A549 (cell line): ENCODE data around the gene PRTG. TPM values are rescaled to one million over a fixed set of nuclear protein-coding genes. Genes with fewer than 3 reads are reported as not detected.

Source experiments
- ATAC-seq, 2 experiments: fragments of 200-7000 bp in 1 of 2; fragments of >200 bp in 1 of 2; cut with Nextera tagmentation in 1 of 2; cut with Tn5 transposase in 1 of 2; 3 replicates each; pipeline versions ENCODE4 v1.8.0 to v1.9.1; 2018 to 2020; ENCODE audit warnings: mild to moderate bottlenecking in 1 of 2, moderate library complexity in 1 of 2
- CTCF ChIA-PET: fragments of 300-600 bp; sonication (Branson Sonifier 250); formaldehyde crosslinking; extraction: SDS; loops from one replicate; lab custom pipeline; 2021; ENCODE audit warnings: antibody characterized with exemption, inconsistent platforms; lab: Yijun Ruan, JAX
- POLR2A ChIA-PET: fragments of 350-600 bp; formaldehyde crosslinking; extraction: SDS; loops from one replicate; lab custom pipeline; 2021; ENCODE audit warnings: antibody characterized with exemption, inconsistent platforms; lab: Yijun Ruan, JAX
- DNase-seq, 2 experiments: peaks; one replicate each; pipeline versions ENCODE4 v3.0.0 to v3.0.0-alpha.2; 2011 to 2016; ENCODE audit warnings: low read depth in 1 of 2, low spot score in 1 of 2
- FAIRE-seq: peaks from 2 replicates; lab custom pipeline; 2011; peaks lifted over from hg19 to GRCh38; lab: Jason Lieb, UNC
- H3K27ac ChIP-seq, 2 experiments: fragments of >200 bp; sonication (Bioruptor Twin); formaldehyde crosslinking; 3 replicates each; pipeline ENCODE4 v1.5.1; 2016 to 2017
- H3K4me1 ChIP-seq: fragments of >200 bp; sonication (Bioruptor Twin); formaldehyde crosslinking; 3 replicates; pipeline ENCODE4 v1.6.1; 2016
- H3K4me2 ChIP-seq: fragments of >200 bp; sonication (Bioruptor Twin); formaldehyde crosslinking; 3 replicates; pipeline ENCODE4 v1.6.1; 2016
- H3K4me3 ChIP-seq: fragments of >200 bp; sonication (Bioruptor Twin); formaldehyde crosslinking; 3 replicates; pipeline ENCODE4 v1.5.1; 2016
- H3K9me3 ChIP-seq: fragments of >200 bp; sonication (Bioruptor Twin); formaldehyde crosslinking; 3 replicates; pipeline ENCODE4 v1.6.1; 2016
- CBX8 ChIP-seq: fragments of 200-600 bp; sonication (generic); IDR thresholded peaks from 2 replicates; pipeline ENCODE4 v1.6.1; 2016
- EHF ChIP-seq: fragments of 250-450 bp; sonication (Bioruptor Pico); IDR thresholded peaks from 2 replicates; pipeline ENCODE4 v1.5.0; 2020; ENCODE audit warnings: mild to moderate bottlenecking
- EHMT2 ChIP-seq: fragments of 200-600 bp; sonication (generic); IDR thresholded peaks from 2 replicates; pipeline ENCODE4 v1.6.1; 2016; ENCODE audit warnings: antibody characterized with exemption, low read depth, mild to moderate bottlenecking, moderate library complexity
- FOXS1 ChIP-seq: fragments of 250-450 bp; sonication (Bioruptor Pico); IDR thresholded peaks from 2 replicates; pipeline ENCODE4 v1.5.0; 2020; ENCODE audit warnings: mild to moderate bottlenecking, moderate library complexity
- GATA3 ChIP-seq: IDR thresholded peaks from 2 replicates; pipeline ENCODE4 v1.6.1; 2012; ENCODE audit warnings: borderline replicate concordance
- HDAC2 ChIP-seq: fragments of 200-600 bp; sonication (generic); IDR thresholded peaks from 2 replicates; pipeline ENCODE4 v1.6.1; 2016
- HEYL ChIP-seq: fragments of 250-450 bp; sonication (Bioruptor Pico); IDR thresholded peaks from 2 replicates; pipeline ENCODE4 v1.8.0; 2021; ENCODE audit warnings: mild to moderate bottlenecking, moderate library complexity
- HOXB5 ChIP-seq: fragments of 250-450 bp; sonication (Bioruptor Pico); IDR thresholded peaks from 2 replicates; pipeline ENCODE4 v1.5.0; 2020; ENCODE audit warnings: mild to moderate bottlenecking, moderate library complexity
- JUNB ChIP-seq: fragments of >200 bp; sonication (Bioruptor Twin); formaldehyde crosslinking; IDR thresholded peaks from 2 replicates; pipeline ENCODE4 v1.6.1; 2016
- KDM5A ChIP-seq: fragments of 200-600 bp; sonication (generic); IDR thresholded peaks from 2 replicates; pipeline ENCODE4 v1.6.1; 2016; ENCODE audit warnings: antibody characterized with exemption, mild to moderate bottlenecking
- MAFK ChIP-seq: fragments of 450-650 bp; IDR thresholded peaks from 2 replicates; pipeline ENCODE4 v1.6.1; 2014; ENCODE audit not compliant: partially characterized antibody
- MAZ ChIP-seq: fragments of 150-350 bp; IDR thresholded peaks from 2 replicates; pipeline ENCODE4 v1.6.1; 2014; ENCODE audit warnings: antibody characterized with exemption, low read depth, low read length, borderline replicate concordance
- NFE2L2 ChIP-seq: fragments of 150-350 bp; conservative IDR thresholded peaks from 2 replicates; pipeline ENCODE4 v1.6.1; 2014; ENCODE audit warnings: low read length
- NPAS2 ChIP-seq: fragments of 250-450 bp; sonication (Bioruptor Pico); IDR thresholded peaks from 2 replicates; pipeline ENCODE4 v1.8.0; 2022; ENCODE audit warnings: mild to moderate bottlenecking, moderate library complexity, borderline replicate concordance
- SMC3 ChIP-seq: fragments of >200 bp; sonication (Bioruptor Twin); formaldehyde crosslinking; IDR thresholded peaks from 3 replicates; pipeline ENCODE4 v1.6.1; 2018; ENCODE audit warnings: inconsistent platforms
- SREBF2 ChIP-seq: fragments of 450-650 bp; IDR thresholded peaks from 2 replicates; pipeline ENCODE4 v1.6.1; 2014; ENCODE audit warnings: mild to moderate bottlenecking, moderate library complexity
- TFCP2L1 ChIP-seq: fragments of 250-450 bp; sonication (Bioruptor Pico); IDR thresholded peaks from 2 replicates; pipeline ENCODE4 v1.5.0; 2021; ENCODE audit warnings: mild to moderate bottlenecking
- ZC3H11A ChIP-seq: fragments of 450-650 bp; IDR thresholded peaks from 2 replicates; pipeline ENCODE4 v1.6.1; 2014; ENCODE audit warnings: antibody characterized with exemption, mild to moderate bottlenecking
- ZSCAN20 ChIP-seq: fragments of 250-450 bp; sonication (Bioruptor Pico); IDR thresholded peaks from 2 replicates; pipeline ENCODE4 v1.8.0; 2022; ENCODE audit warnings: mild to moderate bottlenecking, moderate library complexity
- WGBS: methylation state at CpG from one replicate; pipeline ENCODE4 v1.1.6; 2017; ENCODE audit errors: missing lambda C conversion rate; 5-methylcytosine and 5-hydroxymethylcytosine counted together
- polyA plus RNA-seq, 4 experiments: library from polyadenylated mRNA; depleted of rRNA in 3 of 4; stranded (reverse); fragments of >200 nt; fragmentation: RNase III in 1 of 4; extraction: RNeasy Plus Mini Kit Qiagen cat#74134 plus additional on column Dnase treatment in 1 of 4; gene quantifications; 2 replicates in 3 of 4; 3 replicates in 1 of 4; pipeline ENCODE4 v1.2.3, GENCODE V29; 2011 to 2017
- TF ChIP-seq, protein P1 (sequence below): fragments of 150-350 bp; IDR thresholded peaks from 2 replicates; pipeline ENCODE4 v1.6.1; 2014; ENCODE audit warnings: low read depth, mild to moderate bottlenecking, low read length
- TF ChIP-seq, protein P2 (sequence below): fragments of >200 bp; sonication (Bioruptor Twin); formaldehyde crosslinking; IDR thresholded peaks from 3 replicates; pipeline ENCODE4 v1.6.1; 2016
- TF ChIP-seq, protein P3 (sequence below): fragments of 450-650 bp; IDR thresholded peaks from 2 replicates; pipeline ENCODE4 v1.6.1; 2014; ENCODE audit warnings: antibody characterized with exemption
- TF ChIP-seq, protein P4 (sequence below): IDR thresholded peaks from 2 replicates; pipeline ENCODE4 v1.6.1; 2012

Gene PRTG
- polyA plus RNA-seq, 2 of the 4 experiments (the other 2 are of a cell fraction) = 5.5 to 10.7 TPM

DNA sequence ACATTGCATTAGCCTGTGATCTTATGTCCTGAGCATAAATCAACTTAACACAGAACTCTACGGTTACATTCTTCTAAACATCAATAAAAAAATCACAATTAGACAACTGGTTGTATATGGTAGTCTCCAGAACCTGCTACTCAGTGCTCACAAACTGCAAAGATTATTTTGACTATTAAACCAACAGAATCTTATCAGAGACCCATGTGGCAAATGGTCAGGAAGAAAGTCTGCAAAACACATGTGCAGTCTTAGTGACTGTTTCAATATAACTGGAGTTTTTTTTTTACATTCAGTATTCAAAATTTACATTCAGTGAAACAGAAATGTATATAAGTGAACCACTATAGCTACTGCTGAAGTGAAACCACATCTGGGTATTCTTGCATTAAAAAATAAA, 127.5 kb downstream of the PRTG start:
- WGBS = 80% methylated on average over 1 of the region's 1 CpG
- no peak for DNase-seq
- H3K4me2 ChIP-seq = no peak overlapping the region
- ATAC-seq = no peak
- no peak for TF ChIP-seq GATA3
- TF ChIP-seq HOXB5 (CRISPR knock-in tag) = no peak
- TF ChIP-seq TFCP2L1 (CRISPR knock-in tag) = no peak
- no peak for TF ChIP-seq NFE2L2
- TF ChIP-seq NPAS2 (CRISPR knock-in tag) = no peak
- no peak for TF ChIP-seq JUNB
- no peak for TF ChIP-seq MAFK
- TF ChIP-seq KDM5A = no peak
- no peak for TF ChIP-seq SREBF2
- TF ChIP-seq, all 56 proteins: peak for 0
- ChIA-PET POLR2A (no interaction called here), CTCF (interaction anchor here (1.2 kb wide), 1 partner anchor 10 kb away, joined by 4 read pairs; no protein-coding TSS in a partner anchor)
- FAIRE-seq = peak; percentile 93
- Histone ChIP-seq H3K27ac (no peak overlapping the region), H3K4me1 (no peaks in the 10 kb centered on the region), H3K9me3 (no peaks in the 10 kb centered on the region), H3K4me3 (no peak overlapping the region)

DNA sequence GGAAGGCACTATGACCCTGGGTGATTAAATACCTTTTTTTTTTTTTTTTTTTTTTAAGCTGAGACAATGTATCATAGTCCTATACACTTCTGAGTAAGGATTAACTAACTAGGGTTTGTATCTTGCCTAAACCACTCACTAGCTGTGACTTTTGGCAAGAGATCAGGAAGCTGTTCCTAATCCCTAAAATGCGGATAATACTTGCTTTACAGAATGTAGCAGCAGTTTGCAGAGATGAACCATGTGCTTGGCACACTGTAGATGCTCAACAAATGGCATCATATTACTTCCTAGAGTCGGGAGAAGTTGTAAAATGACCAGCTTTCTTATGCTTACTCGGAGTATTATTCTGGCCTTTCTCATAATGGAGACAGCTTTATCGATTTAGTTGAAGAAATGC, 129.2 kb downstream of the PRTG start:
- CTCF ChIA-PET = interaction anchor here (0.8 to 1.1 kb wide), 2 partner anchors 16 to 160 kb away, joined by 3 to 4 read pairs; no protein-coding TSS in a partner anchor
- ATAC-seq (no peak), FAIRE-seq (peak; percentile 13), DNase-seq (no peak)
- Histone ChIP-seq H3K4me3 (no peak overlapping the region), H3K4me2 (no peak overlapping the region), H3K4me1 (no peaks in the 10 kb centered on the region), H3K9me3 (no peaks in the 10 kb centered on the region; the same call in 2 of the 3 replicates), H3K27ac (no peak overlapping the region)
- WGBS = 79% methylated on average over 4 of the region's 4 CpGs
- no peak for TF ChIP-seq EHMT2
- no peak for TF ChIP-seq HDAC2
- no peak for TF ChIP-seq SMC3
- TF ChIP-seq KDM5A = no peak
- no peak for TF ChIP-seq NFE2L2
- no peak for TF ChIP-seq NPAS2 (CRISPR knock-in tag)
- TF ChIP-seq EHF = no peak
- TF ChIP-seq, protein P1, sequence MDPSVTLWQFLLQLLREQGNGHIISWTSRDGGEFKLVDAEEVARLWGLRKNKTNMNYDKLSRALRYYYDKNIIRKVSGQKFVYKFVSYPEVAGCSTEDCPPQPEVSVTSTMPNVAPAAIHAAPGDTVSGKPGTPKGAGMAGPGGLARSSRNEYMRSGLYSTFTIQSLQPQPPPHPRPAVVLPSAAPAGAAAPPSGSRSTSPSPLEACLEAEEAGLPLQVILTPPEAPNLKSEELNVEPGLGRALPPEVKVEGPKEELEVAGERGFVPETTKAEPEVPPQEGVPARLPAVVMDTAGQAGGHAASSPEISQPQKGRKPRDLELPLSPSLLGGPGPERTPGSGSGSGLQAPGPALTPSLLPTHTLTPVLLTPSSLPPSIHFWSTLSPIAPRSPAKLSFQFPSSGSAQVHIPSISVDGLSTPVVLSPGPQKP = no peak
- TF ChIP-seq MAZ = no peak
- TF ChIP-seq HOXB5 (CRISPR knock-in tag) = no peak
- no peak for TF ChIP-seq CBX8
- TF ChIP-seq, protein P2, sequence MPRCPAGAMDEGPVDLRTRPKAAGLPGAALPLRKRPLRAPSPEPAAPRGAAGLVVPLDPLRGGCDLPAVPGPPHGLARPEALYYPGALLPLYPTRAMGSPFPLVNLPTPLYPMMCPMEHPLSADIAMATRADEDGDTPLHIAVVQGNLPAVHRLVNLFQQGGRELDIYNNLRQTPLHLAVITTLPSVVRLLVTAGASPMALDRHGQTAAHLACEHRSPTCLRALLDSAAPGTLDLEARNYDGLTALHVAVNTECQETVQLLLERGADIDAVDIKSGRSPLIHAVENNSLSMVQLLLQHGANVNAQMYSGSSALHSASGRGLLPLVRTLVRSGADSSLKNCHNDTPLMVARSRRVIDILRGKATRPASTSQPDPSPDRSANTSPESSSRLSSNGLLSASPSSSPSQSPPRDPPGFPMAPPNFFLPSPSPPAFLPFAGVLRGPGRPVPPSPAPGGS = no peak
- no peak for TF ChIP-seq FOXS1 (CRISPR knock-in tag)
- no peak for TF ChIP-seq ZSCAN20 (CRISPR knock-in tag)
- POLR2A ChIA-PET = no interaction called here

DNA sequence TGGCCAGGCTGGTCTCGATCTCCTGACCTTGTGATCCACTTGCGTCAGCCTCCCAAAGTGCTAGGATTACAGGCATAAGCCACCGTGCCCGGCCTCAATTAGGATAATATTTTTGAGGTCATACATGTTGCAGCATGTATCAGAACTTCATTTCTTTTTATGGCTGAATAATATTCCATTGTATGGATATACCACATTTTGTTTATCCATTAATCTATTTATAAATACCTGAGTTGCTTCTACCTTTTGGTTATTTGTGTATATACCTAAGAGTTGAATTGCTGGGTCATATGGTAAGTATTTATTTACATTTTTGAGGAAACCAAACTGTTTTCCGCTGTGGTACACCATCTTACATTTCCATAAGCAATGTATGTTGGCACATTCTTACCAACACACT, 136.7 kb downstream of the PRTG start:
- DNase-seq = no peak
- peak; percentile 18 for FAIRE-seq
- no peaks in the 10 kb centered on the region for H3K4me1 ChIP-seq
- POLR2A ChIA-PET = no interaction called here
- CTCF ChIA-PET = no interaction called here
- TF ChIP-seq HEYL (no peak), NPAS2 (CRISPR knock-in tag) (no peak), ZC3H11A (no peak)
- TF ChIP-seq, protein P3, sequence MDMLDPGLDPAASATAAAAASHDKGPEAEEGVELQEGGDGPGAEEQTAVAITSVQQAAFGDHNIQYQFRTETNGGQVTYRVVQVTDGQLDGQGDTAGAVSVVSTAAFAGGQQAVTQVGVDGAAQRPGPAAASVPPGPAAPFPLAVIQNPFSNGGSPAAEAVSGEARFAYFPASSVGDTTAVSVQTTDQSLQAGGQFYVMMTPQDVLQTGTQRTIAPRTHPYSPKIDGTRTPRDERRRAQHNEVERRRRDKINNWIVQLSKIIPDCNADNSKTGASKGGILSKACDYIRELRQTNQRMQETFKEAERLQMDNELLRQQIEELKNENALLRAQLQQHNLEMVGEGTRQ = no peak
- TF ChIP-seq, protein P4, sequence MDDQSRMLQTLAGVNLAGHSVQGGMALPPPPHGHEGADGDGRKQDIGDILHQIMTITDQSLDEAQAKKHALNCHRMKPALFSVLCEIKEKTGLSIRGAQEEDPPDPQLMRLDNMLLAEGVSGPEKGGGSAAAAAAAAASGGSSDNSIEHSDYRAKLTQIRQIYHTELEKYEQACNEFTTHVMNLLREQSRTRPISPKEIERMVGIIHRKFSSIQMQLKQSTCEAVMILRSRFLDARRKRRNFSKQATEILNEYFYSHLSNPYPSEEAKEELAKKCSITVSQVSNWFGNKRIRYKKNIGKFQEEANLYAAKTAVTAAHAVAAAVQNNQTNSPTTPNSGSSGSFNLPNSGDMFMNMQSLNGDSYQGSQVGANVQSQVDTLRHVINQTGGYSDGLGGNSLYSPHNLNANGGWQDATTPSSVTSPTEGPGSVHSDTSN = no peak
- TF ChIP-seq, all 56 proteins: peak for 0
- WGBS = 50% methylated on average over 5 of the region's 5 CpGs
- Histone ChIP-seq H3K4me2 (no peak overlapping the region), H3K27ac (no peak overlapping the region), H3K9me3 (peaks cover 27% of the 10 kb centered on the region), H3K4me3 (no peak overlapping the region)
- no peak for ATAC-seq
